Glomerular visceral epithelial cell (primary cell): ENCODE results near the gene SMOC1.

Source experiments
- DNase-seq: peaks from one replicate; pipeline ENCODE4 v3.0.0-alpha.2; 2016; ENCODE audit errors: extremely low spot score

Gene SMOC1

GRCh38 chr14:70008284-70009262, 129.4 kb downstream of the SMOC1 start:
- no peak for DNase-seq

GRCh38 chr14:70009961-70010360, 130.7 kb downstream of the SMOC1 start:
- DNase-seq = no peak

- no peak for DNase-seq
Measured at GRCh38 chr14:70011098-70011497, 131.9 kb downstream of the SMOC1 start.

- DNase-seq = no peak
Measured at GRCh38 chr14:70011708-70012107, 132.5 kb downstream of the SMOC1 start.

GRCh38 chr14:70013271-70013873, 134.2 kb downstream of the SMOC1 start:
- peak; percentile 43 for DNase-seq

- DNase-seq = no peak
Measured at GRCh38 chr14:70014406-70015095, 135.3 kb downstream of the SMOC1 start.

- DNase-seq = no peak
Measured at GRCh38 chr14:70018230-70018629, 139.0 kb downstream of the SMOC1 start.

- peak; percentile 7 for DNase-seq
Measured at GRCh38 chr14:70018713-70019211, 139.5 kb downstream of the SMOC1 start.

GRCh38 chr14:70019695-70020094, 140.5 kb downstream of the SMOC1 start:
- DNase-seq = no peak

- DNase-seq = no peak
Measured at GRCh38 chr14:70020352-70021170, 141.3 kb downstream of the SMOC1 start.

- DNase-seq = no peak
Measured at GRCh38 chr14:70021548-70022220, 142.5 kb downstream of the SMOC1 start.

GRCh38 chr14:70022771-70023445, 143.7 kb downstream of the SMOC1 start:
- DNase-seq = no peak

- DNase-seq = no peak
Measured at GRCh38 chr14:70023871-70024270, 144.7 kb downstream of the SMOC1 start.

- peak; percentile 52 for DNase-seq
Measured at GRCh38 chr14:70027785-70028428, 148.7 kb downstream of the SMOC1 start.

- no peak for DNase-seq
Measured at GRCh38 chr14:70029296-70030132, 150.3 kb downstream of the SMOC1 start.

GRCh38 chr14:70032016-70032415, 152.8 kb downstream of the SMOC1 start:
- no peak for DNase-seq

GRCh38 chr14:70032447-70032846, 153.2 kb downstream of the SMOC1 start:
- peak; percentile 36 for DNase-seq

- no peak for DNase-seq
Measured at GRCh38 chr14:70033116-70033515, 153.9 kb downstream of the SMOC1 start.

- no peak for DNase-seq
Measured at GRCh38 chr14:70033561-70033960, 154.3 kb downstream of the SMOC1 start.
